Body of pancreas (tissue), 4 donors: ENCODE results near the gene SYF2.
A peak's percentile ranks its signal among the peaks of the same experiment; 100 is the strongest.

Experiments used
- CTCF ChIP-seq, 7 experiments: fragments of 450-650 bp in 4 of 7; fragments of 200-600 bp in 3 of 7; sonication (generic) in 3 of 7; IDR thresholded peaks; one replicate each; pipeline ENCODE4 v1.5.1; 2016 to 2019; ENCODE audit warnings: antibody characterized with exemption in 7 of 7
- POLR2A ChIP-seq, 3 donors: fragments of 450-650 bp; IDR thresholded peaks; one replicate each; pipeline ENCODE4 v1.6.1; 2016; ENCODE audit warnings: antibody characterized with exemption in 3 of 3, mild to moderate bottlenecking in 2 of 3

DNA sequence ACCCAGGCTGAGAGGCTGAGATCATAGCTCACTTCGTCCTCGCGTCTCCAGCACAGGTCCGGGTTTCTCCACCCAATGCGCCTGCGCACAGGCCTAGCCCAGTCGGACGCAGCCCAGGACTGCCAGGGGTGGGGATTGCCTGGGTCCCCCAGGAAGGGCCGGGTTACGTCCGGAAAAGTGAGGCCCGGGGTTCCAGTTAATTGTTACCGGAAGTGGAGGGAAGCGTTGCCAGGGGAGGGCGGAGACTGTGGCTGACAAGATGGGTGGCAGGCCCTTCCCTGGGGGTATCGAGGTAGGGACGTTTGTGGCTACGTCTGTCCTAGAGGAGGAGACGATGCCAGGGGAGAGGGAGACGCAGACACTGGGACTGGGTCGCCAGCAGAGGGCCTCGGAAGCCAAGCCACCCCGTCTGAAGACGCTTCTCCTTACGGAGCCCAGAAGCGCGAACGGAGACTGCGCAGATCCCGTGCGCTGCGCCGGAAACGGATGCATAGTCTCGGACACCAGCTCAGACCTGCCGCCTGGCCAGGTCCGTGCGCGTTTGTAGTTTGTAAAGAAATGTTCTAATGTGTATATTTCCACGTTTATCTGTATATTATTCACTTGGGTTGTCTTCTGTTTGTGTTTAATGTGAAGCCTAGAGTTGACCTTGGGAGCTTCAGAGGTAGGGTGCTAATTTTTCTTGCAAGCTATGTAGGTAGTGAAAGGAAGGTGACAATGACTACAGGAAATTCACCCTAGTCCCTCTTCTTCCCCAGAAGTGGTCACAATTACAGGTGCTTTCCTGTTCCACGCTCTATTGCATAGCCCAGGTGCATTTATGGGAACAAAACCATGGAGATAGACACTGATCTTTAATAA lies 7.6 kb upstream of the SYF2 start:
- TF ChIP-seq CTCF (IDR thresholded peaks at IDR 0.05), result peak in 6 of 7 experiments; percentile 22 to 73 (median 66)
- TF ChIP-seq POLR2A (IDR thresholded peaks at IDR 0.05), result peak; percentile 41 to 77 (median 72)
